Gastrocnemius medialis (tissue), 4 donors: ENCODE data around the gene ETS2. TPM values are rescaled to one million over a fixed set of nuclear protein-coding genes. Genes with fewer than 3 reads are reported as not detected.

Experiments used
- ATAC-seq, 2 donors: fragments of 150-250 bp; one replicate each; pipeline ENCODE4 v1.9.1; 2016
- DNase-seq, 2 donors: peaks; one replicate each; pipeline ENCODE4 v3.0.0-alpha.2; 2019
- H3K27ac ChIP-seq, 4 donors: fragments of 200-600 bp; sonication (generic); 1 replicate in 1 of 4; 2 replicates in 3 of 4; pipeline ENCODE4 v1.5.1; 2016 to 2018; ENCODE audit warnings: mild to moderate bottlenecking in 2 of 4, moderate library complexity in 1 of 4
- H3K27me3 ChIP-seq, 3 donors: fragments of 200-600 bp; sonication (generic) in 2 of 3; 1 replicate in 1 of 3; 2 replicates in 2 of 3; pipeline versions ENCODE4 v1.5.1 to v1.6.0; 2016 to 2019; ENCODE audit warnings: mild to moderate bottlenecking in 1 of 3, moderate library complexity in 1 of 3
- H3K36me3 ChIP-seq, 2 donors: fragments of 200-600 bp; sonication (generic) in 1 of 2; one replicate each; pipeline ENCODE4 v1.5.1; 2017 to 2018
- H3K4me1 ChIP-seq, 2 donors: fragments of 200-600 bp; sonication (generic) in 1 of 2; one replicate each; pipeline ENCODE4 v1.5.1; 2016 to 2017; ENCODE audit warnings: mild to moderate bottlenecking in 2 of 2
- H3K4me3 ChIP-seq, 4 donors: fragments of 200-600 bp; sonication (generic) in 3 of 4; 1 replicate in 1 of 4; 2 replicates in 3 of 4; pipeline ENCODE4 v1.5.1; 2016 to 2019; ENCODE audit warnings: mild to moderate bottlenecking in 2 of 4
- H3K9me3 ChIP-seq, 3 donors: fragments of 200-600 bp; sonication (generic) in 2 of 3; 1 replicate in 1 of 3; 2 replicates in 2 of 3; pipeline ENCODE4 v1.5.1; 2016 to 2019
- CTCF ChIP-seq, 5 experiments: fragments of 450-650 bp in 3 of 5; fragments of 200-600 bp in 2 of 5; sonication (generic) in 2 of 5; IDR thresholded peaks in 4 of 5; conservative IDR thresholded peaks in 1 of 5; 1 replicate in 4 of 5; 2 replicates in 1 of 5; pipeline ENCODE4 v1.5.1; 2016 to 2019; ENCODE audit warnings: antibody characterized with exemption in 5 of 5, mild to moderate bottlenecking in 3 of 5, moderate library complexity in 3 of 5
- POLR2A ChIP-seq, 2 donors: fragments of 450-650 bp; IDR thresholded peaks; one replicate each; pipeline ENCODE4 v1.6.1; 2017; ENCODE audit warnings: antibody characterized with exemption in 2 of 2, mild to moderate bottlenecking in 2 of 2, moderate library complexity in 2 of 2
- in situ Hi-C, 4 donors: fragments of 200-750 bp; cut with MboI; loops; one replicate each; pipeline versions ENCODE4 v1.15.0 to v1.8.0; 2017; ENCODE audit warnings: low sequenced_read_pairs in 4 of 4
- intact Hi-C: fragments of 100-400 bp; cut with DNase I; formaldehyde crosslinking; loops from one replicate; pipeline ENCODE4 v1.15.1; 2023; ENCODE audit warnings: low total_unique reads
- total RNA-seq, 4 donors: library from RNA; depleted of rRNA; stranded (reverse); fragments of >200 nt; gene quantifications; one replicate each; pipeline versions ENCODE4 v1.1.0 to v1.2.3, GENCODE V29; 2016

ETS2 gene
- total RNA-seq, 4 donors from 2014 or later: 51.5 to 136 (median 59.3) TPM

GRCh38 chr21:38804030-38804788 is 1.5 kb upstream of the ETS2 start:
- Histone ChIP-seq H3K4me1 (peaks cover 14 to 15% of the 10 kb centered on the region in 2 donors), H3K4me3 (peak overlapping the region in 1 of 4 donors; percentile 82), H3K27ac (peak overlapping the region; percentile 92 to 98 (median 97)), H3K9me3 (no peaks in the 10 kb centered on the region), H3K36me3 (peaks cover 0 to 6% of the 10 kb centered on the region in 2 donors), H3K27me3 (no peaks in the 10 kb centered on the region)
- DNase-seq (no peak), ATAC-seq (no peak)
- no peak for TF ChIP-seq CTCF (IDR thresholded peaks at IDR 0.05 in 4 of 5, conservative IDR thresholded peaks at IDR 0.05 in 1 of 5)
- no peak for TF ChIP-seq POLR2A (IDR thresholded peaks at IDR 0.05)
- in situ Hi-C loops (loop anchor here (5.0 to 25.0 kb wide), 5 partner anchors 111 to 323 kb away; no protein-coding TSS in a partner anchor), intact Hi-C loops (loop anchor here (2.0 to 5.0 kb wide), 3 partner anchors 72 to 219 kb away; no protein-coding TSS in a partner anchor)

GRCh38 chr21:38804789-38805327 is 871 bp upstream of the ETS2 start:
- no peaks in the 10 kb centered on the region for H3K27me3 ChIP-seq
- ATAC-seq: peak; percentile 71 to 73
- in situ Hi-C loops: loop anchor here (5.0 to 25.0 kb wide), 6 partner anchors 68 to 322 kb away; no protein-coding TSS in a partner anchor
- TF ChIP-seq CTCF (IDR thresholded peaks at IDR 0.05 in 4 of 5, conservative IDR thresholded peaks at IDR 0.05 in 1 of 5) (peak; percentile 60 to 89 (median 73)), POLR2A (IDR thresholded peaks at IDR 0.05) (no peak)
- peak overlapping the region; percentile 74 to 94 (median 84) for H3K4me3 ChIP-seq
- peaks cover 15 to 19% of the 10 kb centered on the region in 2 donors for H3K4me1 ChIP-seq
- H3K36me3 ChIP-seq: peaks cover 0 to 13% of the 10 kb centered on the region in 2 donors
- peak overlapping the region; percentile 92 to 98 (median 97) for H3K27ac ChIP-seq
- peak; percentile 67 to 79 for DNase-seq
- intact Hi-C loops: loop anchor here (1.0 to 5.0 kb wide), 11 partner anchors 26 to 507 kb away; partner anchors contain the start of genes BRWD1 and PSMG1
- no peaks in the 10 kb centered on the region for H3K9me3 ChIP-seq

GRCh38 chr21:38806153-38806941 is 618 bp downstream of the ETS2 start:
- intact Hi-C loops: loop anchor here (5.0 kb wide), 4 partner anchors 46 to 506 kb away; partner anchors contain the start of genes BRWD1 and PSMG1
- Histone ChIP-seq H3K27me3 (no peaks in the 10 kb centered on the region), H3K36me3 (peaks cover 3 to 28% of the 10 kb centered on the region in 2 donors), H3K4me1 (peaks cover 15 to 28% of the 10 kb centered on the region in 2 donors), H3K27ac (peak overlapping the region; percentile 92 to 98 (median 97)), H3K4me3 (peak overlapping the region; percentile 74 to 94 (median 84)), H3K9me3 (no peaks in the 10 kb centered on the region)
- TF ChIP-seq CTCF (IDR thresholded peaks at IDR 0.05 in 4 of 5, conservative IDR thresholded peaks at IDR 0.05 in 1 of 5) (peak in 2 of 5 experiments; percentile 25 to 31), POLR2A (IDR thresholded peaks at IDR 0.05) (no peak)
- in situ Hi-C loops: loop anchor here (5.0 to 25.0 kb wide), 5 partner anchors 69 to 318 kb away; no protein-coding TSS in a partner anchor
- DNase-seq (no peak), ATAC-seq (peak; percentile 4 to 10)

- DNase-seq: no peak
- TF ChIP-seq CTCF (IDR thresholded peaks at IDR 0.05 in 4 of 5, conservative IDR thresholded peaks at IDR 0.05 in 1 of 5): no peak
- no peak for TF ChIP-seq POLR2A (IDR thresholded peaks at IDR 0.05)
- H3K27ac ChIP-seq: peak overlapping the region; percentile 92 to 98 (median 97)
- H3K27me3 ChIP-seq: no peaks in the 10 kb centered on the region
- intact Hi-C loops: loop anchor here (5.0 kb wide), 4 partner anchors 45 to 505 kb away; partner anchors contain the start of genes BRWD1 and PSMG1
- peak overlapping the region; percentile 74 to 94 (median 84) for H3K4me3 ChIP-seq
- H3K4me1 ChIP-seq: peaks cover 15 to 31% of the 10 kb centered on the region in 2 donors
- in situ Hi-C loops: loop anchor here (5.0 to 25.0 kb wide), 5 partner anchors 70 to 318 kb away; no protein-coding TSS in a partner anchor
- H3K9me3 ChIP-seq: no peaks in the 10 kb centered on the region
- peaks cover 3 to 33% of the 10 kb centered on the region in 2 donors for H3K36me3 ChIP-seq
- ATAC-seq: no peak
Measured at GRCh38 chr21:38806942-38807284, 1.2 kb downstream of the ETS2 start.
